OCI-LY7 (cell line): Measurements from ENCODE around the gene SMARCAD1. TPM values are rescaled to one million over a fixed set of nuclear protein-coding genes. Genes with fewer than 3 reads are reported as not detected.

Experiments
- BruUV-seq: library from RNA; stranded (reverse); fragments of 400-500 nt; replicated peaks from 2 replicates; lab custom pipeline; 2021; lab: Mats Ljungman, UMichigan
- CTCF ChIA-PET: fragments of 300-600 bp; sonication (Branson Sonifier 250); formaldehyde crosslinking; loops from one replicate; lab custom pipeline; 2022; ENCODE audit warnings: antibody characterized with exemption; ENCODE audit not compliant: unreplicated experiment; lab: Charles Lee
- POLR2A ChIA-PET: fragments of 300-600 bp; sonication (Branson Sonifier 250); formaldehyde crosslinking; loops from one replicate; lab custom pipeline; 2022; ENCODE audit warnings: antibody characterized with exemption; lab: Charles Lee
- DNase-seq: peaks from one replicate; pipeline ENCODE4 v3.0.0-alpha.2; 2015; ENCODE audit warnings: low spot score
- H2AFZ ChIP-seq: fragments of 200-600 bp; sonication (generic), shearing (Covaris generic); 2 replicates; pipeline ENCODE4 v1.6.1; 2014; ENCODE audit warnings: mild to moderate bottlenecking, antibody characterized with exemption, low read length, moderate library complexity
- H3K27ac ChIP-seq: fragments of 200-600 bp; sonication (generic); 2 replicates; pipeline ENCODE4 v1.5.1; 2014; ENCODE audit warnings: mixed run types, low read depth, mild to moderate bottlenecking, moderate library complexity, low read length, inconsistent platforms; ENCODE audit not compliant: poor library complexity, severe bottlenecking
- H3K36me3 ChIP-seq: fragments of 200-600 bp; sonication (generic); 2 replicates; pipeline ENCODE4 v1.6.1; 2014; ENCODE audit warnings: mild to moderate bottlenecking, antibody characterized with exemption, low read length, moderate library complexity, mixed read lengths; ENCODE audit not compliant: insufficient read depth
- H3K4me1 ChIP-seq: fragments of 200-600 bp; sonication (generic); 2 replicates; pipeline ENCODE4 v1.5.1; 2014; ENCODE audit warnings: mild to moderate bottlenecking, low read length; ENCODE audit not compliant: insufficient read depth, poor library complexity, severe bottlenecking
- H3K4me2 ChIP-seq: fragments of 200-600 bp; sonication (generic); 2 replicates; pipeline ENCODE4 v1.6.1; 2014; ENCODE audit warnings: mild to moderate bottlenecking, low read length
- H3K4me3 ChIP-seq: fragments of 200-600 bp; sonication (generic); 2 replicates; pipeline ENCODE4 v1.5.1; 2014; ENCODE audit warnings: mild to moderate bottlenecking, low read depth, low read length; ENCODE audit not compliant: poor library complexity, severe bottlenecking
- H3K79me2 ChIP-seq: fragments of 200-600 bp; sonication (generic); 2 replicates; pipeline ENCODE4 v1.6.1; 2016; ENCODE audit warnings: low read depth, mild to moderate bottlenecking, low read length, moderate library complexity, mixed read lengths; ENCODE audit not compliant: insufficient read depth
- H3K9me2 ChIP-seq: fragments of 200-600 bp; sonication (generic); 2 replicates; pipeline ENCODE4 v1.6.1; 2016; ENCODE audit warnings: mild to moderate bottlenecking, low read length, mixed read lengths; ENCODE audit not compliant: insufficient read depth
- H3K9me3 ChIP-seq: fragments of 200-600 bp; sonication (generic); 2 replicates; pipeline ENCODE4 v1.6.1; 2014; ENCODE audit warnings: mild to moderate bottlenecking, mixed run types, low read length, mixed read lengths
- H4K20me1 ChIP-seq: fragments of 200-600 bp; sonication (generic); 2 replicates; pipeline ENCODE4 v1.6.1; 2014; ENCODE audit warnings: mild to moderate bottlenecking, antibody characterized with exemption, low read length, moderate library complexity, mixed read lengths; ENCODE audit not compliant: insufficient read depth
- CTCF ChIP-seq: fragments of 200-600 bp; sonication (generic); conservative IDR thresholded peaks from 2 replicates; pipeline ENCODE4 v1.5.1; 2014; ENCODE audit warnings: mild to moderate bottlenecking, antibody characterized with exemption, low read length, moderate library complexity, mixed read lengths
- EZH2phosphoT487 ChIP-seq: fragments of 200-600 bp; sonication (generic); IDR thresholded peaks from 2 replicates; pipeline ENCODE4 v1.6.1; 2018; ENCODE audit warnings: low read depth, borderline replicate concordance, mild to moderate bottlenecking, mixed run types, antibody characterized with exemption, low read length, moderate library complexity, mixed read lengths
- intact Hi-C: fragments of 100-400 bp; cut with micrococcal nuclease; formaldehyde crosslinking; loops from one replicate; pipeline ENCODE4 v1.10.0; 2022; ENCODE audit not compliant: unreplicated experiment
- total RNA-seq, 2 experiments: library from RNA; depleted of rRNA in 1 of 2; stranded (reverse); fragments of >200 nt in 1 of 2; shearing (Covaris generic) in 1 of 2; gene quantifications; 2 replicates each; pipeline ENCODE4 v1.2.3, GENCODE V29; 2014 to 2022

The SMARCAD1 gene
- total RNA-seq, 2 experiments from 2014 or later = 29.9 to 47.5 TPM

GRCh38 chr4:94339779-94340178 lies 132.1 kb downstream of the SMARCAD1 start:
- ChIA-PET CTCF (no interaction called here), POLR2A (interaction anchor here (0.5 to 0.7 kb wide), 2 partner anchors 193 to 1321 kb away, joined by 3 to 5 read pairs; no protein-coding TSS in a partner anchor)
- no TSS peak for BruUV-seq
- no peak for DNase-seq
- Histone ChIP-seq H3K9me3 (no peaks in the 10 kb centered on the region), H3K4me2 (no peak overlapping the region), H3K4me3 (no peak overlapping the region), H3K79me2 (no peaks in the 10 kb centered on the region), H3K27ac (no peak overlapping the region), H3K9me2 (no peaks in the 10 kb centered on the region), H4K20me1 (no peaks in the 10 kb centered on the region), H3K36me3 (no peaks in the 10 kb centered on the region), H3K4me1 (no peaks in the 10 kb centered on the region), H2AFZ (no peak overlapping the region)
- intact Hi-C loops = no loop called here
- TF ChIP-seq EZH2phosphoT487 (no peak), CTCF (no peak)

Other genes with a start within 250 kb of the SMARCAD1 start
- gene HPGDS, start 135.0 kb downstream of the SMARCAD1 start, total RNA-seq (2014; rRNA removed; shearing (Covaris generic)) = 1.5 TPM in 1 of 2 replicates, not detected in the other
- gene HPGDS, start 135.0 kb downstream of the SMARCAD1 start, total RNA-seq (2022) = not detected in 2 replicates
- 6.3 and 10.3 TPM in 2 replicates for gene PDLIM5, start 244.1 kb downstream of the SMARCAD1 start, total RNA-seq (2014; rRNA removed; shearing (Covaris generic))
- 12.6 and 15.2 TPM in 2 replicates for gene PDLIM5, start 244.1 kb downstream of the SMARCAD1 start, total RNA-seq (2022)